AG04450 (cell line): ENCODE data around the gene FAM185A. TPM values are rescaled to one million over a fixed set of nuclear protein-coding genes. Genes with fewer than 3 reads are reported as not detected.

ENCODE experiments used
- CTCF ChIA-PET: fragments of 300-600, 350-600 bp; formaldehyde crosslinking; extraction: SDS; loops from one replicate; lab custom pipeline; 2022; ENCODE audit warnings: antibody characterized with exemption, inconsistent platforms; lab: Charles Lee
- POLR2A ChIA-PET: fragments of 350-600 bp; formaldehyde crosslinking; extraction: SDS; loops from one replicate; lab custom pipeline; 2021; ENCODE audit warnings: antibody characterized with exemption, inconsistent platforms; lab: Yijun Ruan, JAX
- DNase-seq: peaks from one replicate; pipeline ENCODE4 v3.0.0-alpha.2; 2011; ENCODE audit warnings: low read depth, low spot score
- H3K27ac ChIP-seq: one replicate; pipeline ENCODE4 v1.5.1; 2012; ENCODE audit warnings: low read depth, low read length, control low read depth
- H3K27me3 ChIP-seq: one replicate; pipeline ENCODE4 v1.6.0; 2012; ENCODE audit warnings: low read length; ENCODE audit not compliant: control insufficient read depth, insufficient read depth
- H3K4me3 ChIP-seq: 2 replicates; pipeline ENCODE4 v1.5.1; 2011; ENCODE audit warnings: mild to moderate bottlenecking, low read depth, low read length, control low read depth
- H3K9me3 ChIP-seq: 2 replicates; pipeline ENCODE4 v1.5.1; 2012; ENCODE audit warnings: low read length; ENCODE audit not compliant: control insufficient read depth, insufficient read depth
- polyA plus RNA-seq: library from polyadenylated mRNA; depleted of rRNA; stranded (reverse); fragments of >200 nt; gene quantifications from 2 replicates; pipeline ENCODE4 v1.2.3, GENCODE V29; 2011
- TF ChIP-seq, protein P1 (sequence below): IDR thresholded peaks from 2 replicates; pipeline ENCODE4 v1.5.1; 2011; ENCODE audit warnings: low read depth, low read length, control low read depth, inconsistent platforms

Gene FAM185A
- polyA plus RNA-seq, 1 experiment = 4.0 TPM

GRCh38 chr7:102819151-102819550 lies 70.4 kb downstream of the FAM185A start:
- POLR2A ChIA-PET = no interaction called here

GRCh38 chr7:102821994-102822747 lies 73.4 kb downstream of the FAM185A start:
- CTCF ChIA-PET = no interaction called here
- DNase-seq = no peak
- TF ChIP-seq, protein P1, sequence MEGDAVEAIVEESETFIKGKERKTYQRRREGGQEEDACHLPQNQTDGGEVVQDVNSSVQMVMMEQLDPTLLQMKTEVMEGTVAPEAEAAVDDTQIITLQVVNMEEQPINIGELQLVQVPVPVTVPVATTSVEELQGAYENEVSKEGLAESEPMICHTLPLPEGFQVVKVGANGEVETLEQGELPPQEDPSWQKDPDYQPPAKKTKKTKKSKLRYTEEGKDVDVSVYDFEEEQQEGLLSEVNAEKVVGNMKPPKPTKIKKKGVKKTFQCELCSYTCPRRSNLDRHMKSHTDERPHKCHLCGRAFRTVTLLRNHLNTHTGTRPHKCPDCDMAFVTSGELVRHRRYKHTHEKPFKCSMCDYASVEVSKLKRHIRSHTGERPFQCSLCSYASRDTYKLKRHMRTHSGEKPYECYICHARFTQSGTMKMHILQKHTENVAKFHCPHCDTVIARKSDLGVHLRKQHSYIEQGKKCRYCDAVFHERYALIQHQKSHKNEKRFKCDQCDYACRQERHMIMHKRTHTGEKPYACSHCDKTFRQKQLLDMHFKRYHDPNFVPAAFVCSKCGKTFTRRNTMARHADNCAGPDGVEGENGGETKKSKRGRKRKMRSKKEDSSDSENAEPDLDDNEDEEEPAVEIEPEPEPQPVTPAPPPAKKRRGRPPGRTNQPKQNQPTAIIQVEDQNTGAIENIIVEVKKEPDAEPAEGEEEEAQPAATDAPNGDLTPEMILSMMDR = no peak
- no peak overlapping the region for H3K4me3 ChIP-seq
- no peaks in the 10 kb centered on the region for H3K27me3 ChIP-seq
- POLR2A ChIA-PET = no interaction called here
- no peak overlapping the region for H3K27ac ChIP-seq
- no peaks in the 10 kb centered on the region for H3K9me3 ChIP-seq

More at GRCh38 chr7:102819151-102819550, 70.4 kb downstream of the FAM185A start:
- DNase-seq = no peak
- H3K9me3 ChIP-seq = no peaks in the 10 kb centered on the region
- H3K27me3 ChIP-seq = no peaks in the 10 kb centered on the region
- H3K4me3 ChIP-seq = no peak overlapping the region
- CTCF ChIA-PET = no interaction called here
- TF ChIP-seq, protein P1 = no peak
- H3K27ac ChIP-seq = no peak overlapping the region

GRCh38 chr7:102823390-102824119 lies 74.8 kb downstream of the FAM185A start:
- CTCF ChIA-PET = interaction anchor here (1.0 kb wide), 1 partner anchor 239 kb away, joined by 7 read pairs; no protein-coding TSS in a partner anchor
- DNase-seq = no peak
- POLR2A ChIA-PET = no interaction called here

DNA sequence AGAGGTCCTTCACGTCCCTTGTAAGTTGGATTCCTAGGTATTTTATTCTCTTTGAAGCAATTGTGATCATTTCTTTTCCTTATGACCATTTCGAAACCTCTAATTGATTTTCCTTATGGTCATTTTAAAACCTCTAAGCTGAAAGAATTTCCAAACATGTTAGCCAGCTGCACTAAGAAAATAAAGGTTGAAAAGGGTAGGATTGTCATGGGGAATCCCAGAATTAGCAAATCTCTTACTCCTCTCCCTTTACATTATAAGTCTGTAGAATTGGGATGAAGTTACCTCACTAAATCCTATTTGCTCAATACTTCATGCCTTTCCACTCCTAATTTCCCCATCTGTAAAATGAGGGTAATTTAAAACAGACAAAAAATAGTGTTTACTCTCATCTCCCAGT lies 79.5 kb downstream of the FAM185A start:
- CTCF ChIA-PET = no interaction called here
- no peak overlapping the region for H3K4me3 ChIP-seq
- POLR2A ChIA-PET = no interaction called here
- peak overlapping the region; percentile 77 for H3K27ac ChIP-seq
- DNase-seq = peak; percentile 66
- H3K27me3 ChIP-seq = no peaks in the 10 kb centered on the region
- TF ChIP-seq, protein P1 = no peak
- no peaks in the 10 kb centered on the region for H3K9me3 ChIP-seq

More at GRCh38 chr7:102823390-102824119, 74.8 kb downstream of the FAM185A start:
- Histone ChIP-seq H3K27ac (no peak overlapping the region), H3K4me3 (no peak overlapping the region), H3K27me3 (no peaks in the 10 kb centered on the region), H3K9me3 (no peaks in the 10 kb centered on the region)
- TF ChIP-seq, protein P1 = no peak

GRCh38 chr7:102829075-102829474 lies 80.3 kb downstream of the FAM185A start:
- H3K27me3 ChIP-seq = no peaks in the 10 kb centered on the region
- no peak overlapping the region for H3K4me3 ChIP-seq
- H3K9me3 ChIP-seq = no peaks in the 10 kb centered on the region
- TF ChIP-seq, protein P1 = no peak
- peak overlapping the region; percentile 77 for H3K27ac ChIP-seq
- no peak for DNase-seq
- POLR2A ChIA-PET = no interaction called here
- CTCF ChIA-PET = no interaction called here
